HG03457 (cell line): ENCODE results near the gene ZNF346.

Experiments used
- ATAC-seq: cut with Tn5 transposase; IDR thresholded peaks from one replicate; pipeline ENCODE4 v1.9.1; 2021; ENCODE audit warnings: moderate number of reproducible peaks; ENCODE audit not compliant: unreplicated experiment

The ZNF346 gene

DNA sequence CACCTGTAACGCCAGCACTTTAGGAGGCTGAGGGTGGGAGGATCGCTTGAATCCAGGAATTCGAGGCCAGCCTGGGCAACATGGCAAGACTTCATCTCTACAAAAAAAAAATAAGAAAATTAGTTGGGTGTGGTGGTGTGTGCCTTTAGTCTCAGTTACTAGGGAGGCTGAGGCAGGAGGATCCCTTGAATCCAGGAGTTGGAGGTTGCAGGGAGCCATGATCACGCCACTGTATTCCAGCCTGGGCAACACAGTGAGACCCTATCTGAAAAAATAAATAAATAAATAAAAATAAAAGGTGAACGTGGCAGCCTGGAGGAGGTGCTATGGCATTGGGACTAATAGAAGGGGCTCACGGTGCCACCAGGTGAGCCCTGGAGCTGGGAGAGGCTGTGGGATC lies 71.3 kb downstream of the ZNF346 start:
- no peak for ATAC-seq

DNA sequence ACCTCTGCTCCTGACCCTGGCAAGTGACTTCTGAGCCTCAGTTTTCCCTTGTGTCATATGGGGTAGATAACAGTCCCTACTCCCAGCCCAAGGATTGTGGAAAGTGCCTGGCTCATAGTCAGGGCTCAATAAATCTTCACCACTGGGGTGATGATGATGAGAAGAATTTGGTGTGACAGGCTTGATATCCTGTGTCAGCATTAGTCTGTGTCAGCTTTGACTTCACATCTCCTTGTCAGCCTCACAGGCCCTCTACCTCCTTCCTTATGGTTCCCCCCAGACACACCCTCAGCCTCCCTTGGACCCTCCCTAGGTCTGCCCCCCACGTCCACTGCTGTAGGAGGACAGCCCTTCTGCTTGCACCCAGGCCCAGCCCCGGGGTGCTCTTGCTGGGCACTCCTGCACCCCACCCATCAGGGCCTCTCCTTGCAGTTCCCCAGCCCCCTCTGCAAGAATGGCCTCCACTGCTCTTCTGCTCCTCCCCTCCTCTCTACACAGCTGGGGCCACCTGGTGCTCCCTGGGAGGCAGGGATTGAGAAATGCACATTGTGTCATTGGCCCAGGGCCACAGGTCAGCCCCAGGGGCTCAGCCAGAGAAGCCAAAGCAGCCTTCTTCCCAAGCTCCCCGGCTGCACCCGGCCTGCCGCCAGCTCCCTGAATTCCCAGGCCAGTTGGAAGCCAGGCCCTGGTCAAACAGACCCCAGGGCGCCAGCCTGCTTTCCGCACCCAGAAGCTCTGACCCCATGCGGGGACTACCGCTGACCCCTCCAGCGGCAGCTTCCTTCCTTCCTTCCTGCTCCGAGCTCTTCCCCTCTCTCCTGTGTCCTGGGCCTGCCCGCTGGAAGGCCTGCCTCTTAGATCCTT lies 72.0 kb downstream of the ZNF346 start:
- ATAC-seq = no peak

- ATAC-seq = no peak
Observed at GRCh38 chr5:177095088-177095669, 72.7 kb downstream of the ZNF346 start.

DNA sequence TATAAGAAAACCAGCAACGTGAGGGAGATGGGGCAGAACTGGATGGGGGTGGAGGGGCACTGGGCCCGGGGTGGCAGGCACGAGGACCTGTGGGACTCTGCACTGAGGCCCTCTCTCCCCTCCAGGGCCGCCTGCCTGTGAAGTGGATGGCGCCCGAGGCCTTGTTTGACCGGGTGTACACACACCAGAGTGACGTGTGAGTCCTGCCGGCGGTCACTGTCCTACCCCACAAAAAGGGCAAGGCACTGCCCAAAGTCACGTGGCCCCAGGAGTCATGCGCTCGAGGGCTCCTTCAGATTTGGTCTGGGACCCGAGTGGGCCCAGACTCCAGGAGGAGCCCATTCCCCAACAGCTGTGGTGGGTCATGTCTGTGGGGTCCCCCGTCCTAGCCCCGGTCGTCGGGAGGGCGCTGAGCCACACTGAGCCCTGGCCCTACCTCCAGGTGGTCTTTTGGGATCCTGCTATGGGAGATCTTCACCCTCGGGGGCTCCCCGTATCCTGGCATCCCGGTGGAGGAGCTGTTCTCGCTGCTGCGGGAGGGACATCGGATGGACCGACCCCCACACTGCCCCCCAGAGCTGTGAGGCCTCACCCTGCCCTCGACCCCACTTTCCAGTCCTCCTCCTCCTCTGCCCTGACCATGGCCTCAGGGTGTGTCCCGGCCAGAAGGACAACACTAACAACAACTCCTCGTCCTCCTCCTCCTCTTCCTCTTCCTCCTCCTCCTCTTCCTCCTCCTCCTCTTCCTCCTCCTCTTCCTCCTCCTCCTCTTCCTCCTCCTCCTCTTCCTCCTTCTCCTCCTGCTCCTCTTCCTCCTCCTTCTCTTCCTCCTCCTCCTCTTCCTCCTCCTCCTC lies 73.9 kb downstream of the ZNF346 start:
- ATAC-seq = no peak

DNA sequence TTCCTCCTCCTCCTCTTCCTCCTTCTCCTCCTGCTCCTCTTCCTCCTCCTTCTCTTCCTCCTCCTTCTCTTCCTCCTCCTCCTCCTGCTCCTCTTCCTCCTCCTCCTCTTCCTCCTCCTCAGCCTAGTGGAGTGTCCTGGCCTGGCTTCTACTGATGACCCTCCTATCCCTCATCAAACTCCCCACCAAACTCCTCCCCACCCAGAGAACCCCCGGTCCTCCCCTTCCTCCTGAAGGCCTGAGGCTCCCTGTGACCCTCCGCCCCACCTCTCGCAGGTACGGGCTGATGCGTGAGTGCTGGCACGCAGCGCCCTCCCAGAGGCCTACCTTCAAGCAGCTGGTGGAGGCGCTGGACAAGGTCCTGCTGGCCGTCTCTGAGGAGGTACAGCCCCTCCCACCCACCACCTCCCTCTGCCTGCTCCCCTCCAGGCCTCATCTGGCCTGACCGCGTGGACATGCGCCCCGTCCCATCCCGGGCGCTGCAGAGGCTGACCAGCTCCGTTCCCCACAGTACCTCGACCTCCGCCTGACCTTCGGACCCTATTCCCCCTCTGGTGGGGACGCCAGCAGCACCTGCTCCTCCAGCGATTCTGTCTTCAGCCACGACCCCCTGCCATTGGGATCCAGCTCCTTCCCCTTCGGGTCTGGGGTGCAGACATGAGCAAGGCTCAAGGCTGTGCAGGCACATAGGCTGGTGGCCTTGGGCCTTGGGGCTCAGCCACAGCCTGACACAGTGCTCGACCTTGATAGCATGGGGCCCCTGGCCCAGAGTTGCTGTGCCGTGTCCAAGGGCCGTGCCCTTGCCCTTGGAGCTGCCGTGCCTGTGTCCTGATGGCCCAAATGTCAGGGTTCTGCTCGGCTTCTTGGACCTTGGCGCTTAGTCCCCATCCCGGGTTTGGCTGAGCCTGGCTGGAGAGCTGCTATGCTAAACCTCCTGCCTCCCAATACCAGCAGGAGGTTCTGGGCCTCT lies 74.8 kb downstream of the ZNF346 start:
- ATAC-seq = no peak

- no peak for ATAC-seq
Observed at GRCh38 chr5:177098120-177098469, 75.6 kb downstream of the ZNF346 start.

GRCh38 chr5:177098470-177099141 lies 76.1 kb downstream of the ZNF346 start:
- no peak for ATAC-seq

DNA sequence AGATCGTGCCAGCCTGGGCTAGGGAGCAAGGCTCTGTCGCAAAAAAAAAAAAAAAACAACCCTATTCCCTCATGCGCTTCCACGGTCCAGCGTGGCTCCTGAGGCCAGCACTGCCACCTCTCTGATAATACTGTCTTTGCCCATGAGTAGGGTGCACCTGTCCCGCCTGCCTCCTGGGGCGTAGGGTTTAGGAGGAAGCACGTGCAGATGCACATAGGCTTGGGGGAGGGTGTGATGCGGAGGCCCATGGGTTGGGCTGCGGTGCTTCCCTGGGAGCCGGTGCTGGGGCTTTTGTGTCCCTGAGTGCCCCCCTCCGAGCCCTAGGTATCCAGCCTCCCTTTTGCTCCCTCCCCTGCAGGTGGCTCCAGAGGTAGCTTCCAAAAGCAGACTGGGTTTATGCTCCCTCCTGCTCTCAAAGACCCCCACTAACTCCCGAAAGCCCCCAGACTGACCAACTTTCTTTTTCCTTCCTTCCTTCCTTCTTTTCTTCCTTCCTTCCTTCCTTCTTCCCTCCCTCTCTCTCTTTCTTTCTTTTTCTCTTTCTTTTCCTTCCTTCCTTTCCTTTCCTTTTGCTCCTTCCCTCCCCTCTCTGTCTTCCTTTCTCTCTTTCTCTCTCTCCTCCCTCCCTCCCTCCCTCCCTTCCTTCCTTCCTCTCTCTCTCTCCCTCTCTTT lies 77.1 kb downstream of the ZNF346 start:
- ATAC-seq = no peak

- ATAC-seq = no peak
Observed at GRCh38 chr5:177100714-177101121, 78.2 kb downstream of the ZNF346 start.

DNA sequence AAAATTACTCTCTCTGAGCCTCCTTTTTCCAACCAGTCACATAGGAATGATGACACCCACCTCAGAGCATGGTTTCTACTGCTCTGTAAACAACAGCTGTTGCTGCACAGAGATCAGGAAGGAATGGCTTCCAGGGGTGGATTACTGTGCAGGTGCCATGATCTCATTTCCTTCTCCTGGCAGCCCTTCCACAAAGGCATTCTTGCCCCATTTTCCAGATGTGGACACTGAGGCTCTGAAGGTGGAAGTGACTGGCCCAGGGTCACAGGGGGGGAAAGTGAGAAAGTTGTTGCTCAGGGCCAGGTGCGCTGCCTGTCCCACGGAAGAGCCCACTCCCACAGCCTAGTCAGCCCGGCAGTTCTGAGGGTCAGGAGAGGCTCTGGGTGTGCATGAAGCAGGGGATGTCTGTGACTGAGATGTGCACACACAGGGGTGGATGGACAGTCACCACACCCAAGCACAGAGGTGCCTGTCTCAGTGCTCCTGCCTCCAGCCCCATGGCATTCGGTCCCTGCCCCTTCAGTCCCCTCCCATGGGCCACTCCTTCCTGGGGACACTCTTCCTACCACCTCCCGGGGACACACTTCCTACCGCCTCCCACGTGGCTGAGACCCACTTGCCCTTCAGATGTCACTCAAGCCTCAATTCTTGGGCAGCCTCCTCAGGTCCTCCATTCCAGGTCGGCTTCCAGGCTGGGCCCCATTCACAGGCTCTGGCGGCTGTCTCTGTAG lies 81.2 kb downstream of the ZNF346 start:
- no peak for ATAC-seq

DNA sequence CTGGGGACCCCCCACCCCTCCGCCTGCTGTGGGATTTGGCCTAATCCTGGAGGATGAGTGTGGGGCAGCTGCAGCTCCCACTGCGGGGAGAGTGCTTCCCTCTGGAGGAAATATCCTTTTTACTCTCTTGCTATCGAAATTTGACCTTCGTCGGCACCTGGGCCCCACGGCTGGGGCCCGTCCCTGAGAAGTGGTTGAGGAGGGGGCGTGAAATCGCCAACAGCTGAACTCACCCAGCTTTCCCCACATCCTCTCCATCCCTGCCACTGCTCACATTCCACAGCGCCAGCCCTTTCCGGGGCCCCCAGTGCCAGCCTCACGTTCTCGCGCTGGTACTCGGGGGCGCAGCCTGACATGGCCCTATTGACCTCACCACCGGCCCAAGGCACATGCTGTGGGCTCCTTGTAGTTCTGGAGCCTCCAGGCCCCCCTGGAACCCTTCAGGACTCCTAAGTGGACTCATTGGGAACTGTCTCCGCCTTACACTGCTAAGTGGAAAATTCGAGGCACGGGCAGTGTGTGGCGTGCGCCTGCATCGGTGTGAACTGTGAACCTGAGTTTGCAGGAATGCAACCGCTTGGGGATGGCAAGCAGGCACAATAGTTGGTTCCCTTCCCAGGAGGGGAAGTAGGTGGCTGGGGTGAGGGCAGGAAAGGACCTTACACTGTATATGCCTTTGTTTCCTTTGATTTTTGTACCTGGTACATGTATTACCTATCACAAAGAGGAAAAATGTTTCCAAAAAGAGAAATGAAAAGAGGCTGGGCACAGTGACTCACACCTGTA lies 83.4 kb downstream of the ZNF346 start:
- no peak for ATAC-seq

DNA sequence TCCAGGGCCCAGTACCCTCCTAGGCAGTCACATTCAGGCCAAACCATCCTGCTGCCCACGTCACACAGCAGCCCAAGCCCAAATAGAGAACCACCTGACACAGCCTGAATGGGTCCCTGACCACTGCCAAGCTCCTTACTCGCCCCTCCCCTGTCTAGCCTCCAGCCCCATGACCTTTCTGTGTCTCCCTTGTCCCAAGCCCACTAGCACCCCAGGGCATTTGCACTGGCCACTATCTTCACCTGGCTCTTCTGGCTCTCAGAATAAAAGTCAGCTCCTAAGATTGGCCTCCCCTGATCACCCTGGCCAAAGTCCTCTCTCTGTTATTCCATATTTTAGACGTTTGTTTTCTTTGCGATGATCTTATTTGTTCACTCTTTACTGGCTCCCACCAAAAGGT lies 84.7 kb downstream of the ZNF346 start:
- ATAC-seq = no peak

DNA sequence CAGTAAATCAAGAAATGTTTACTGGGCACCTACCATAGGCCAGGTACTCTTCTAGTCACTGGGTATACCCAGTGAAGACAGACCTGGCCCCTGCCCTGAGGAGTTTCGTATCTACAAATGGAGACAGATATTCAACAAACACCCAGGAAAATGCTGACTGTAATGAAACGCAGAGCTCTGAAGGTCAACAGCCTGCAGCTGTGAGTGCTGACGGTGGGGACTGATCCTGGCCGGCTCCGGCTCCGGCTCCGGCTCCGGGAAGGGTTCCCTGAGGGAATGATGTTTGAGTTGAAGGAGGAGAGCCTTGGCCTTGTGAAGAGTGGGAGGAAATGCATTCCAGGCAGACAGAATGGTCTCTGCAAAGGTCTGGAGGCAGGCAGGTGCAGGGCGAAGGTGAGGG lies 87.3 kb downstream of the ZNF346 start:
- no peak for ATAC-seq

GRCh38 chr5:177111720-177112394 lies 89.4 kb downstream of the ZNF346 start:
- ATAC-seq = no peak

DNA sequence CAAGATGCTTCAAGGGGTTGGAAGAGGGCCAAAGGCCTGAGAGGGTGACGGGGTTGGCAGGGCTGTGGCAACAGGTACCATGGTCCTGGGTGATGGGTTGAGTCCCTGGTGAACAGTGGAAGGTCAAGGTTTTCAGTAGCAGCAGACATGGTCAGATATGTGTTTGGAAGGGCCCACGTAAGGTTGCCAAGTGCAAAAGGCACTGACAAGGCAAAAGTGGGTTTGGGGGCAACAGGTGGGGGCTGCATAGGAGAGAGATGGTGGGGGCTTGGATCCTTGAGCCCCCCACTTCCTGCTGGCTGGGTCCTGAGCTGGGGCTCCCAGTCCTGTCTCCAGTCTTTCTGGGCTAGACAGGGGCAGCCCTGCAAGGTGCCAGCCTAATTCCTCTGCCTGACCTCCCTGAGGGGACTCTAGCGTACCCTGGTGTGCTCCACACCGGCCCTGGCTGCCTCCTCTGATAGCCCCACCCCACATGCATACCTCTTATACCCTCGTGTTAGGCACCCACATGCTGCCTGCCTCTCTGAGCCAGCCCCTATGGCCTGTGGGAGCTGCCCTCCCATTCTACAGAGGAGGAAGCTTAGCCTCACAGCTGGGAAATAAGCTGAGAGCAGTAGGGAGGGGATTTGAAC lies 90.2 kb downstream of the ZNF346 start:
- ATAC-seq = no peak

DNA sequence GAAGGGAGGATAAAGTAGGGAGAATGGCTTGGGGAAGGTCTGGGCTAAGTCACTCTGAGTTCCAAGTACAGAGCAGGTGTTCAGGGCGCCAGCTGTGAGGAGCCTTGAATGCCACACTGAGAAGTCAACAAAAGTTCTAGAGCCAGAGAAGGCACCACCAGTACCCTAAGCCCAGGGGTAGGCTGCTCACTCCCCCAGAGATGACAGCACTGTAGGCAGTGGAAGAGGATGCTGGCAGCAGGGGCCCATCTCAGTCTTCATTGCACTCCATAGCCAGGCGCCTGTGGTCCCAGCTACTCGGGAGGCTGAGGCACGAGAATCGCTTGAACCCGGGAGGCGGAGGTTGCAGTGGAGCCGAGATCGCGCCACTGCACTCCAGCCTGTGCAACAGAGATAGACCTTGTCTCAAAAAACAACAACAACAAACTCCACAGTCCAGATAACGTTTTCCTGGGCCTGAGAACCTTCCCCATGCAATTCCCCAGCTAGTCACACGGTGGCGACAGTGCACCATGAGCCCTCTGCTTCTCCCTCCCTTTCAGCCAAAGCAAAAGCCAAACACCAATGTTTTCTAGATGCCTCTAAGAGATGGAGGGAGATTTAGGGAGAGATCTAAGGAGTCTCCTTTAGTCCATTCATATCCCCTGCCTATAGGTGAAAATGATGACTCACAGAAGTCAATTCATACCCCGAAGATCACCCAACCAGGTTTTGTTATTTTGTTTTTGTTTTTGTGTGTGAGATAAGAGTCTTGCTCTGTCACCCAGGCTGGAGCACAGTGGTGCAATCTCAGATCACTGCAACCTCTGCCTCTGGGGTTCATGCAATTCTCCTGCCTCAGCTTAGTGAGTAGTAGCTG lies 91.3 kb downstream of the ZNF346 start:
- no peak for ATAC-seq
